ENCODE results near the gene RELN. TPM values are rescaled to one million over a fixed set of nuclear protein-coding genes. Genes with fewer than 3 reads are reported as not detected.

RELN gene
- total RNA-seq, 2 donors from 2014 or later, result 3.9 to 8.5 TPM

GRCh38 chr7:103989785-103990767 is 618 bp upstream of the RELN start:
- H3K27me3 ChIP-seq (ENCODE audit: control insufficient read depth, insufficient read depth, low read length, poor library complexity, severe bottlenecking), result peaks cover 67% of the 10 kb centered on the region
- H3K4me1 ChIP-seq (ENCODE audit: control insufficient read depth, insufficient read depth, low read length), result no peaks in the 10 kb centered on the region
- H3K27ac ChIP-seq (ENCODE audit: low read depth, low read length), result peak overlapping the region; percentile 55
- H3K9me3 ChIP-seq (ENCODE audit: control insufficient read depth, low read length), result no peaks in the 10 kb centered on the region
- peak; percentile 86 for DNase-seq
- H3K27me3 Mint-ChIP-seq (ENCODE audit: insufficient read depth), result peaks cover 67% of the 10 kb centered on the region
- peak overlapping the region; percentile 56 for H3K4me3 Mint-ChIP-seq
- 2% methylated on average over 7 to 80 of the region's 80 CpGs for WGBS, 2 experiments (ENCODE audit: insufficient coverage in 1 of 2, insufficient read length in 1 of 2)
- peak; percentile 68 for TF ChIP-seq CTCF (conservative IDR thresholded peaks at IDR 0.05)
- H3K9ac ChIP-seq (ENCODE audit: extremely low read depth, low read length, poor library complexity, severe bottlenecking), result no peak overlapping the region
- H3K36me3 Mint-ChIP-seq (ENCODE audit: low read depth), result no peaks in the 10 kb centered on the region
- no peak overlapping the region for H3K27ac Mint-ChIP-seq
- H3K36me3 ChIP-seq (ENCODE audit: control insufficient read depth, insufficient read depth, low read length), result no peaks in the 10 kb centered on the region
- H3K9me3 Mint-ChIP-seq, result no peaks in the 10 kb centered on the region
- H3K4me1 Mint-ChIP-seq, result peaks cover 6% of the 10 kb centered on the region
- peak overlapping the region; percentile 78 for H3K4me3 ChIP-seq (ENCODE audit: low read length)

DNA sequence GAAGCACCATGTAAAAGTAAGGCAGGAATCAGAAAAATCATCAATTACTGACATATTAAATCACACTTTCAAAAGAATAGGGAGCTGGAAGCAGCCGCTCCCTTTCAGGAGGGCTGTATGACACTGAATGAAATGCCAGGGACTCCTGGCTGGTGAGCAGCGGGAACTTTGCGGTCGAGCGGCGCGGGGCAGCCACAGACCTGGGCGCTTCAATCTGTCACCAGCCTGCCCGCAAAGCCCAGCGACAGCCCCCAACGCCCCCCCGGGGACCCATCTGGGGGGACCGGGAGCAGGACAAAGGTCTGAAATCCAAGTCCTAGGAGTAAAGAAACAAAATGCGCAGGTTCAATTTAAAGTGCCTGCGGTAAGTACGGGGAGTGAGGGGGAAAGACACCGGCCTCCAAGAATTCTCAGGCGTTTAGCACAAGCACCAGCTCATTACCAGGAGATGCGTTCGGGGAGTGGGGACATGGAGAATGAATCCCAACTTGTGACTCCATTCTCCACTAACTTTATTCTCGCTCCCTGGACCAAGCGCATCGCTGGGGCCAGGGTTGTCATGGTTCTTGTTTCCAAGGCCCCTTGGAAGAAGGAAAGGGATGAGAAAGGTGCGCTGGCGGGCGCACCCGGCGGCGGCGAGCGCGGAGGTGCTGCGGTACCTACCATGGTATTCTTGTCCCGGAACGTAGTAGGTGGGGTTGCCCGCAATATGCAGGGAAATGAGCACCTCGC is 824 bp downstream of the RELN start:
- H3K27ac ChIP-seq (ENCODE audit: low read depth, low read length), result no peak overlapping the region
- no peak overlapping the region for H3K9ac ChIP-seq (ENCODE audit: extremely low read depth, low read length, poor library complexity, severe bottlenecking)
- Mint-ChIP-seq H3K4me1 (peaks cover 6% of the 10 kb centered on the region), H3K27ac (no peak overlapping the region), H3K27me3 (ENCODE audit: insufficient read depth) (peaks cover 73% of the 10 kb centered on the region), H3K4me3 (peak overlapping the region; percentile 56), H3K9me3 (no peaks in the 10 kb centered on the region), H3K36me3 (ENCODE audit: low read depth) (no peaks in the 10 kb centered on the region)
- peak overlapping the region; percentile 82 for H3K4me3 ChIP-seq (ENCODE audit: low read length)
- H3K36me3 ChIP-seq (ENCODE audit: control insufficient read depth, insufficient read depth, low read length), result no peaks in the 10 kb centered on the region
- H3K27me3 ChIP-seq (ENCODE audit: control insufficient read depth, insufficient read depth, low read length, poor library complexity, severe bottlenecking), result peaks cover 76% of the 10 kb centered on the region
- DNase-seq, result peak; percentile 75
- no peaks in the 10 kb centered on the region for H3K4me1 ChIP-seq (ENCODE audit: control insufficient read depth, insufficient read depth, low read length)
- 2 to 5% methylated on average over 4 to 37 of the region's 37 CpGs for WGBS, 2 experiments (ENCODE audit: insufficient coverage in 1 of 2, insufficient read length in 1 of 2)
- no peaks in the 10 kb centered on the region for H3K9me3 ChIP-seq (ENCODE audit: control insufficient read depth, low read length)
- no peak for TF ChIP-seq CTCF (conservative IDR thresholded peaks at IDR 0.05)

- Histone ChIP-seq H3K9ac (ENCODE audit: extremely low read depth, low read length, poor library complexity, severe bottlenecking) (no peak overlapping the region), H3K4me3 (ENCODE audit: low read length) (no peak overlapping the region), H3K4me1 (ENCODE audit: control insufficient read depth, insufficient read depth, low read length) (no peaks in the 10 kb centered on the region), H3K27ac (ENCODE audit: low read depth, low read length) (no peak overlapping the region), H3K36me3 (ENCODE audit: control insufficient read depth, insufficient read depth, low read length) (no peaks in the 10 kb centered on the region), H3K27me3 (ENCODE audit: control insufficient read depth, insufficient read depth, low read length, poor library complexity, severe bottlenecking) (peaks cover 80% of the 10 kb centered on the region), H3K9me3 (ENCODE audit: control insufficient read depth, low read length) (no peaks in the 10 kb centered on the region)
- no peak for TF ChIP-seq CTCF (conservative IDR thresholded peaks at IDR 0.05)
- Mint-ChIP-seq H3K4me3 (no peak overlapping the region), H3K4me1 (peaks cover 6% of the 10 kb centered on the region), H3K9me3 (no peaks in the 10 kb centered on the region), H3K27me3 (ENCODE audit: insufficient read depth) (peaks cover 74% of the 10 kb centered on the region), H3K27ac (no peak overlapping the region), H3K36me3 (ENCODE audit: low read depth) (no peaks in the 10 kb centered on the region)
- WGBS, 2 experiments (ENCODE audit: insufficient coverage in 1 of 2, insufficient read length in 1 of 2), result 40 to 69% methylated on average over 4 to 7 of the region's 7 CpGs
- no peak for DNase-seq
Observed at GRCh38 chr7:103987451-103987850, 2.0 kb downstream of the RELN start.

Data from endodermal cell (in vitro differentiated cells).